Measurements from ENCODE around the gene PEX10. TPM values are rescaled to one million over a fixed set of nuclear protein-coding genes. Genes with fewer than 3 reads are reported as not detected.

PEX10 gene
- total and polyA plus RNA-seq, 2 of the 8 experiments (the other 6 are each of a cell fraction or from before 2014, with no cell fraction given) = 24.3 to 26.9 TPM

- 66% methylated on average over 12 of the region's 13 CpGs; no CpG with 5 or more reads in 1 of the 2 experiments for WGBS, 2 experiments (ENCODE audit: extremely low coverage in 1 of 2, insufficient coverage in 1 of 2, insufficient read length in 1 of 2, insufficient replicate concordance in 2 of 2, low coverage in 1 of 2, low lambda C conversion rate in 2 of 2, missing lambda C conversion rate in 1 of 2)
- TF ChIP-seq RAD21 (IDR thresholded peaks at IDR 0.05 in 1 of 2, conservative IDR thresholded peaks at IDR 0.05 in 1 of 2; ENCODE audit: low read depth in 2 of 2, low read length in 2 of 2) (peak; percentile 47 to 56), SAP30 (IDR thresholded peaks at IDR 0.05; ENCODE audit: insufficient read depth, insufficient replicate concordance, low read length) (no peak), GTF2F1 (IDR thresholded peaks at IDR 0.05; ENCODE audit: borderline replicate concordance, low read depth, low read length) (no peak), CREB1 (IDR thresholded peaks at IDR 0.05) (peak; percentile 16; the same call in 1 of the 2 replicates), HDAC6 (IDR thresholded peaks at IDR 0.05; ENCODE audit: low read depth, low read length) (no peak), EZH2 (IDR thresholded peaks at IDR 0.05; ENCODE audit: low read depth, low read length, severe bottlenecking) (no peak), GABPA (IDR thresholded peaks at IDR 0.05; ENCODE audit: borderline replicate concordance, insufficient read depth, low read length) (peak; percentile 70; the same call in 1 of the 2 replicates)
- TF ChIP-seq, protein P1, sequence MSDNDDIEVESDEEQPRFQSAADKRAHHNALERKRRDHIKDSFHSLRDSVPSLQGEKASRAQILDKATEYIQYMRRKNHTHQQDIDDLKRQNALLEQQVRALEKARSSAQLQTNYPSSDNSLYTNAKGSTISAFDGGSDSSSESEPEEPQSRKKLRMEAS (IDR thresholded peaks at IDR 0.05) = 0 out of 2 replicates have a peak, but pooled peaks have one; percentile 15
Measured at GRCh38 chr1:2382621-2383361, 29.6 kb downstream of the PEX10 start.

More at GRCh38 chr1:2382621-2383361, 29.6 kb downstream of the PEX10 start:
- H3K14ac ChIP-seq (ENCODE audit: insufficient read length) = no peak overlapping the region
- H3K56ac ChIP-seq (replicated peaks; ENCODE audit: insufficient read length, low read depth, low read length) = no peak overlapping the region
- no peak overlapping the region for H2BK5ac ChIP-seq (ENCODE audit: low read depth, low read length)
- no peak overlapping the region for H2AFZ ChIP-seq (ENCODE audit: low read length)
- H3K27ac ChIP-seq (ENCODE audit: low read depth, low read length) = no peak overlapping the region
- H4K91ac ChIP-seq (replicated peaks; ENCODE audit: insufficient read length, low read length) = no peak overlapping the region
- no peak overlapping the region for H3K4me3 ChIP-seq (ENCODE audit: extremely low read depth in 1 of 4, insufficient read depth in 2 of 4, low read depth in 3 of 4, low read length in 4 of 4)
- H2BK15ac ChIP-seq (ENCODE audit: low read length) = no peak overlapping the region
- H3K79me2 ChIP-seq (ENCODE audit: control insufficient read depth in 1 of 2, insufficient read depth in 2 of 2, low read length in 2 of 2) = no peaks in the 10 kb centered on the region
- no peak overlapping the region for H2BK12ac ChIP-seq (ENCODE audit: low read depth, low read length)
- peaks cover 0 to 2% (median under 1%) of the 10 kb centered on the region in 4 experiments; a peak in 3 of 7 replicates for H3K4me1 ChIP-seq (replicated peaks in 1 of 4; ENCODE audit: control insufficient read depth in 3 of 4, insufficient read depth in 4 of 4, low read length in 3 of 4)
- no peak overlapping the region for H2BK120ac ChIP-seq (replicated peaks; ENCODE audit: low read depth, low read length)
- ChIA-PET CTCF (ENCODE audit: partially characterized antibody) (interaction anchor here (0.7 to 5.5 kb wide), 42 partner anchors 7 to 1070 kb away, joined by 3 to 154 read pairs (median 6); partner anchors contain the start of genes FAAP20, MORN1 and RER1), POLR2A (ENCODE audit: partially characterized antibody) (interaction anchor here (1.0 to 2.9 kb wide), 6 partner anchors 9 to 188 kb away, joined by 3 to 13 read pairs (median 7); partner anchors contain the start of genes FAAP20, MORN1 and RER1)
- no peaks in the 10 kb centered on the region for H3K27me3 ChIP-seq (replicated peaks in 1 of 4; ENCODE audit: control insufficient read depth in 3 of 4, extremely low read depth in 1 of 4, insufficient read depth in 3 of 4, low read length in 3 of 4)
- no peak overlapping the region for H2BK20ac ChIP-seq (ENCODE audit: low read length)
- H3K4ac ChIP-seq (replicated peaks; ENCODE audit: insufficient read length, low read depth, low read length) = no peak overlapping the region
- H4K5ac ChIP-seq (ENCODE audit: insufficient read length, low read depth, low read length) = no peak overlapping the region
- no peak overlapping the region for H3K4me2 ChIP-seq (ENCODE audit: insufficient read depth in 1 of 2, low read depth in 2 of 2, low read length in 2 of 2)
- H3K23ac ChIP-seq (ENCODE audit: insufficient read length) = no peak overlapping the region
- H3K79me1 ChIP-seq (ENCODE audit: low read depth, low read length) = no peaks in the 10 kb centered on the region
- peak in 1 of 2 experiments; percentile 88 for DNase-seq (ENCODE audit: low read depth in 1 of 2, low spot score in 2 of 2)
- H2AK5ac ChIP-seq (ENCODE audit: low read depth, low read length) = no peak overlapping the region
- peaks cover 0 to 1% of the 10 kb centered on the region in 2 experiments for H4K20me1 ChIP-seq (replicated peaks in 1 of 2; ENCODE audit: control insufficient read depth in 1 of 2, insufficient read depth in 2 of 2, low read length in 2 of 2)
- H3K9me3 ChIP-seq (ENCODE audit: insufficient read depth in 2 of 2, low read depth in 1 of 2, low read length in 1 of 2) = no peaks in the 10 kb centered on the region
- no peak overlapping the region for H3K18ac ChIP-seq (ENCODE audit: extremely low read depth, low read length)
- no peak overlapping the region for H4K8ac ChIP-seq (ENCODE audit: extremely low read depth, insufficient read depth, low read length)
- FAIRE-seq = no peak
- H3K23me2 ChIP-seq (ENCODE audit: low read depth, low read length) = no peaks in the 10 kb centered on the region
- no peaks in the 10 kb centered on the region; a peak in 1 of 8 replicates for H3K36me3 ChIP-seq (ENCODE audit: control insufficient read depth in 2 of 4, insufficient read depth in 4 of 4, low read length in 3 of 4)
- no peak overlapping the region for H3K9ac ChIP-seq (replicated peaks in 1 of 4; ENCODE audit: extremely low read depth in 1 of 4, low read depth in 3 of 4, low read length in 3 of 4)

All from H1 (cell line).